ENCODE results near the gene TMOD3. TPM values are rescaled to one million over a fixed set of nuclear protein-coding genes. Genes with fewer than 3 reads are reported as not detected.
A peak's percentile ranks its signal among the peaks of the same experiment; 100 is the strongest.

Gene TMOD3
- polyA plus RNA-seq, 2 of the 4 experiments (the other 2 are of a cell fraction) = 57.5 to 111 TPM

GRCh38 chr15:51863131-51863530, 33.7 kb downstream of the TMOD3 start:
- Histone ChIP-seq H3K4me3 (no peak overlapping the region), H3K4me2 (no peak overlapping the region), H3K9me3 (no peaks in the 10 kb centered on the region), H3K4me1 (peaks cover 79% of the 10 kb centered on the region), H3K27ac (peak overlapping the region; percentile 34)
- TF ChIP-seq ATOH8 (CRISPR knock-in tag; IDR thresholded peaks at IDR 0.05; ENCODE audit: low read depth) (no peak), E2F6 (IDR thresholded peaks at IDR 0.05; ENCODE audit: borderline replicate concordance, low read depth) (no peak), GATA3 (IDR thresholded peaks at IDR 0.05; ENCODE audit: borderline replicate concordance) (no peak), HOXB13 (CRISPR knock-in tag; IDR thresholded peaks at IDR 0.05; ENCODE audit: low read depth) (no peak), PHF8 (IDR thresholded peaks at IDR 0.05; ENCODE audit: borderline replicate concordance, low read depth) (no peak), HES2 (IDR thresholded peaks at IDR 0.05) (no peak), CHD4 (IDR thresholded peaks at IDR 0.05; ENCODE audit: borderline replicate concordance) (no peak)
- CTCF ChIA-PET = interaction anchor here (0.8 to 1.7 kb wide), 4 partner anchors 9 to 88 kb away, joined by 3 to 6 read pairs (median 4); no protein-coding TSS in a partner anchor
- POLR2A ChIA-PET = interaction anchor here (1.5 kb wide), 1 partner anchor 10 kb away, joined by 3 read pairs; no protein-coding TSS in a partner anchor
- 94% methylated on average over 2 of the region's 2 CpGs for WGBS (ENCODE audit: missing lambda C conversion rate)
- DNase-seq (ENCODE audit: low read depth in 1 of 2, low spot score in 1 of 2) (no peak), FAIRE-seq (no peak), ATAC-seq (no peak)

- Histone ChIP-seq H3K27ac (peak overlapping the region; percentile 89), H3K4me3 (no peak overlapping the region), H3K4me1 (peaks cover 84% of the 10 kb centered on the region), H3K4me2 (peak overlapping the region; percentile 28), H3K9me3 (no peaks in the 10 kb centered on the region)
- ChIA-PET POLR2A (no interaction called here), CTCF (no interaction called here)
- no peak for DNase-seq (ENCODE audit: low read depth in 1 of 2, low spot score in 1 of 2)
- ATAC-seq = no peak
- TF ChIP-seq HOXB13 (CRISPR knock-in tag; IDR thresholded peaks at IDR 0.05; ENCODE audit: low read depth) (no peak), ZNF302 (CRISPR knock-in tag; IDR thresholded peaks at IDR 0.05) (no peak), ZFP36 (IDR thresholded peaks at IDR 0.05; ENCODE audit: borderline replicate concordance, partially characterized antibody) (no peak), SREBF2 (IDR thresholded peaks at IDR 0.05) (no peak), FOXS1 (CRISPR knock-in tag; IDR thresholded peaks at IDR 0.05) (no peak), MAZ (IDR thresholded peaks at IDR 0.05; ENCODE audit: borderline replicate concordance, low read depth, low read length) (no peak), E2F6 (IDR thresholded peaks at IDR 0.05; ENCODE audit: borderline replicate concordance, low read depth) (no peak), TFCP2L1 (CRISPR knock-in tag; IDR thresholded peaks at IDR 0.05) (no peak), KDM5A (IDR thresholded peaks at IDR 0.05) (no peak), HOXA7 (CRISPR knock-in tag; IDR thresholded peaks at IDR 0.05) (no peak), NPAS2 (CRISPR knock-in tag; IDR thresholded peaks at IDR 0.05; ENCODE audit: borderline replicate concordance) (no peak), JUNB (IDR thresholded peaks at IDR 0.05) (no peak), RFX5 (IDR thresholded peaks at IDR 0.05) (no peak), MAFK (IDR thresholded peaks at IDR 0.05; ENCODE audit: partially characterized antibody) (no peak), NFE2L2 (conservative IDR thresholded peaks at IDR 0.05; ENCODE audit: low read length) (no peak), RNF2 (IDR thresholded peaks at IDR 0.05; ENCODE audit: borderline replicate concordance, low read depth) (no peak), GATA3 (IDR thresholded peaks at IDR 0.05; ENCODE audit: borderline replicate concordance) (no peak), HDAC2 (IDR thresholded peaks at IDR 0.05) (no peak), ESRRA (IDR thresholded peaks at IDR 0.05; ENCODE audit: borderline replicate concordance, low read length) (no peak), PHF8 (IDR thresholded peaks at IDR 0.05; ENCODE audit: borderline replicate concordance, low read depth) (no peak)
- 92% methylated on average over 4 of the region's 4 CpGs for WGBS (ENCODE audit: missing lambda C conversion rate)
- FAIRE-seq = no peak
These were observed 35.1 kb downstream of the TMOD3 start for GRCh38 chr15:51864408-51865056.
